OCI-LY7 (cell line): ENCODE data around the gene SLCO4A1. TPM values are rescaled to one million over a fixed set of nuclear protein-coding genes. Genes with fewer than 3 reads are reported as not detected.

Source experiments
- BruUV-seq: library from RNA; stranded (reverse); fragments of 400-500 nt; replicated peaks from 2 replicates; lab custom pipeline; 2021; lab: Mats Ljungman, UMichigan
- CTCF ChIA-PET: fragments of 300-600 bp; sonication (Branson Sonifier 250); formaldehyde crosslinking; loops from one replicate; lab custom pipeline; 2022; ENCODE audit warnings: antibody characterized with exemption; ENCODE audit not compliant: unreplicated experiment; lab: Charles Lee
- POLR2A ChIA-PET: fragments of 300-600 bp; sonication (Branson Sonifier 250); formaldehyde crosslinking; loops from one replicate; lab custom pipeline; 2022; ENCODE audit warnings: antibody characterized with exemption; lab: Charles Lee
- DNase-seq: peaks from one replicate; pipeline ENCODE4 v3.0.0-alpha.2; 2015; ENCODE audit warnings: low spot score
- H2AFZ ChIP-seq: fragments of 200-600 bp; sonication (generic), shearing (Covaris generic); 2 replicates; pipeline ENCODE4 v1.6.1; 2014; ENCODE audit warnings: mild to moderate bottlenecking, antibody characterized with exemption, low read length, moderate library complexity
- H3K27ac ChIP-seq: fragments of 200-600 bp; sonication (generic); 2 replicates; pipeline ENCODE4 v1.5.1; 2014; ENCODE audit warnings: mixed run types, low read depth, mild to moderate bottlenecking, moderate library complexity, low read length, inconsistent platforms; ENCODE audit not compliant: poor library complexity, severe bottlenecking
- H3K36me3 ChIP-seq: fragments of 200-600 bp; sonication (generic); 2 replicates; pipeline ENCODE4 v1.6.1; 2014; ENCODE audit warnings: mild to moderate bottlenecking, antibody characterized with exemption, low read length, moderate library complexity, mixed read lengths; ENCODE audit not compliant: insufficient read depth
- H3K4me1 ChIP-seq: fragments of 200-600 bp; sonication (generic); 2 replicates; pipeline ENCODE4 v1.5.1; 2014; ENCODE audit warnings: mild to moderate bottlenecking, low read length; ENCODE audit not compliant: insufficient read depth, poor library complexity, severe bottlenecking
- H3K4me2 ChIP-seq: fragments of 200-600 bp; sonication (generic); 2 replicates; pipeline ENCODE4 v1.6.1; 2014; ENCODE audit warnings: mild to moderate bottlenecking, low read length
- H3K4me3 ChIP-seq: fragments of 200-600 bp; sonication (generic); 2 replicates; pipeline ENCODE4 v1.5.1; 2014; ENCODE audit warnings: mild to moderate bottlenecking, low read depth, low read length; ENCODE audit not compliant: poor library complexity, severe bottlenecking
- H3K79me2 ChIP-seq: fragments of 200-600 bp; sonication (generic); 2 replicates; pipeline ENCODE4 v1.6.1; 2016; ENCODE audit warnings: low read depth, mild to moderate bottlenecking, low read length, moderate library complexity, mixed read lengths; ENCODE audit not compliant: insufficient read depth
- H3K9me2 ChIP-seq: fragments of 200-600 bp; sonication (generic); 2 replicates; pipeline ENCODE4 v1.6.1; 2016; ENCODE audit warnings: mild to moderate bottlenecking, low read length, mixed read lengths; ENCODE audit not compliant: insufficient read depth
- H3K9me3 ChIP-seq: fragments of 200-600 bp; sonication (generic); 2 replicates; pipeline ENCODE4 v1.6.1; 2014; ENCODE audit warnings: mild to moderate bottlenecking, mixed run types, low read length, mixed read lengths
- H4K20me1 ChIP-seq: fragments of 200-600 bp; sonication (generic); 2 replicates; pipeline ENCODE4 v1.6.1; 2014; ENCODE audit warnings: mild to moderate bottlenecking, antibody characterized with exemption, low read length, moderate library complexity, mixed read lengths; ENCODE audit not compliant: insufficient read depth
- CTCF ChIP-seq: fragments of 200-600 bp; sonication (generic); conservative IDR thresholded peaks from 2 replicates; pipeline ENCODE4 v1.5.1; 2014; ENCODE audit warnings: mild to moderate bottlenecking, antibody characterized with exemption, low read length, moderate library complexity, mixed read lengths
- EZH2phosphoT487 ChIP-seq: fragments of 200-600 bp; sonication (generic); IDR thresholded peaks from 2 replicates; pipeline ENCODE4 v1.6.1; 2018; ENCODE audit warnings: low read depth, borderline replicate concordance, mild to moderate bottlenecking, mixed run types, antibody characterized with exemption, low read length, moderate library complexity, mixed read lengths
- intact Hi-C: fragments of 100-400 bp; cut with micrococcal nuclease; formaldehyde crosslinking; loops from one replicate; pipeline ENCODE4 v1.10.0; 2022; ENCODE audit not compliant: unreplicated experiment
- total RNA-seq, 2 experiments: library from RNA; depleted of rRNA in 1 of 2; stranded (reverse); fragments of >200 nt in 1 of 2; shearing (Covaris generic) in 1 of 2; gene quantifications; 2 replicates each; pipeline ENCODE4 v1.2.3, GENCODE V29; 2014 to 2022

SLCO4A1 gene
- total RNA-seq, 2 experiments from 2014 or later = 34.3 to 52.4 TPM

GRCh38 chr20:62670998-62671397 is 28.7 kb downstream of the SLCO4A1 start:
- ChIA-PET CTCF (no interaction called here), POLR2A (no interaction called here)
- Histone ChIP-seq H3K9me3 (no peaks in the 10 kb centered on the region), H3K4me1 (no peaks in the 10 kb centered on the region), H4K20me1 (no peaks in the 10 kb centered on the region), H3K4me2 (no peak overlapping the region), H3K4me3 (no peak overlapping the region), H2AFZ (no peak overlapping the region), H3K36me3 (peaks cover 60% of the 10 kb centered on the region), H3K9me2 (no peaks in the 10 kb centered on the region), H3K27ac (no peak overlapping the region), H3K79me2 (no peaks in the 10 kb centered on the region)
- intact Hi-C loops = no loop called here
- no TSS peak for BruUV-seq
- TF ChIP-seq EZH2phosphoT487 (no peak), CTCF (no peak)
- DNase-seq = no peak

- Histone ChIP-seq H3K27ac (no peak overlapping the region), H3K79me2 (no peaks in the 10 kb centered on the region), H4K20me1 (no peaks in the 10 kb centered on the region), H3K9me3 (no peaks in the 10 kb centered on the region), H2AFZ (no peak overlapping the region), H3K4me1 (no peaks in the 10 kb centered on the region), H3K9me2 (no peaks in the 10 kb centered on the region), H3K4me2 (no peak overlapping the region), H3K36me3 (peaks cover 53% of the 10 kb centered on the region), H3K4me3 (no peak overlapping the region)
- TF ChIP-seq CTCF (no peak), EZH2phosphoT487 (no peak)
- intact Hi-C loops = no loop called here
- DNase-seq = no peak
- ChIA-PET POLR2A (no interaction called here), CTCF (no interaction called here)
- BruUV-seq = no TSS peak
Observed at GRCh38 chr20:62671765-62672164, 29.5 kb downstream of the SLCO4A1 start.

- CTCF ChIA-PET = no interaction called here
- Histone ChIP-seq H3K4me1 (no peaks in the 10 kb centered on the region), H3K4me3 (no peak overlapping the region), H3K4me2 (no peak overlapping the region), H3K36me3 (peaks cover 27% of the 10 kb centered on the region; the same call in 1 of the 2 replicates), H2AFZ (no peak overlapping the region), H3K9me2 (no peaks in the 10 kb centered on the region), H3K79me2 (no peaks in the 10 kb centered on the region), H3K27ac (no peak overlapping the region), H3K9me3 (no peaks in the 10 kb centered on the region), H4K20me1 (no peaks in the 10 kb centered on the region)
- intact Hi-C loops = no loop called here
- TF ChIP-seq EZH2phosphoT487 (no peak), CTCF (no peak)
- BruUV-seq = no TSS peak
- POLR2A ChIA-PET = interaction anchor here (0.6 kb wide), 1 partner anchor 78 kb away, joined by 3 read pairs; no protein-coding TSS in a partner anchor
- no peak for DNase-seq
Observed at GRCh38 chr20:62674370-62674769, 32.1 kb downstream of the SLCO4A1 start.
